Testis (tissue), 3 donors: ENCODE measurements around the gene CYP4A22. TPM values are rescaled to one million over a fixed set of nuclear protein-coding genes. Genes with fewer than 3 reads are reported as not detected.

Experiments
- DNase-seq: peaks from one replicate; pipeline ENCODE4 v3.0.0-alpha.2; 2019
- H3K27ac ChIP-seq, 2 donors: fragments of 200-600 bp; sonication (generic); one replicate each; pipeline ENCODE4 v1.5.1; 2019
- H3K27me3 ChIP-seq: fragments of 200-600 bp; sonication (generic); one replicate; pipeline ENCODE4 v1.5.1; 2019
- H3K36me3 ChIP-seq: fragments of 200-600 bp; sonication (generic); one replicate; pipeline ENCODE4 v1.5.1; 2017; ENCODE audit warnings: low read depth; ENCODE audit errors: missing control alignments
- H3K4me1 ChIP-seq: fragments of 200-600 bp; sonication (generic); one replicate; pipeline ENCODE4 v1.5.1; 2019
- H3K4me3 ChIP-seq, 2 donors: fragments of 200-600 bp; sonication (generic); one replicate each; pipeline ENCODE4 v1.5.1; 2017 to 2019
- H3K9me3 ChIP-seq: fragments of 200-600 bp; sonication (generic); one replicate; pipeline ENCODE4 v1.5.1; 2017
- POLR2A ChIP-seq: fragments of 450-650 bp; IDR thresholded peaks from one replicate; pipeline ENCODE4 v1.6.1; 2017; ENCODE audit warnings: antibody characterized with exemption, mild to moderate bottlenecking, moderate library complexity
- WGBS, 2 donors: methylation state at CpG; one replicate each; pipeline ENCODE4 v1.1.5; 2018; 5-methylcytosine and 5-hydroxymethylcytosine counted together
- intact Hi-C: fragments of 100-400 bp; cut with DNase I; formaldehyde crosslinking; loops from one replicate; pipeline ENCODE4 v1.15.1; 2023; ENCODE audit warnings: low total_unique reads
- polyA plus RNA-seq: library from polyadenylated mRNA; stranded (reverse); fragments of 350-450 nt; fragmentation: Illumina TruSeq; extraction: RNeasy Lipid Tissue Mini Kit (QIAGEN cat#74804); gene quantifications from one replicate; pipeline ENCODE4 v1.2.3, GENCODE V29; 2014; ENCODE audit warnings: low read depth, low replicate concordance; ENCODE audit not compliant: insufficient read depth
- total RNA-seq, 2 donors: library from RNA; depleted of rRNA; stranded (reverse); fragments of >200 nt; gene quantifications; one replicate each; pipeline ENCODE4 v1.2.3, GENCODE V29; 2016
- TF ChIP-seq, protein P1 (sequence below), 3 experiments: fragments of 450-650 bp in 2 of 3; fragments of 200-600 bp in 1 of 3; sonication (generic) in 1 of 3; IDR thresholded peaks; one replicate each; pipeline ENCODE4 v1.5.1; 2016 to 2019; ENCODE audit warnings: antibody characterized with exemption in 3 of 3, mild to moderate bottlenecking in 2 of 3, moderate library complexity in 1 of 3

CYP4A22 gene
- total and polyA plus RNA-seq, 3 donors from 2014 or later: 0.22 to 0.31 TPM; not detected in 1

DNA sequence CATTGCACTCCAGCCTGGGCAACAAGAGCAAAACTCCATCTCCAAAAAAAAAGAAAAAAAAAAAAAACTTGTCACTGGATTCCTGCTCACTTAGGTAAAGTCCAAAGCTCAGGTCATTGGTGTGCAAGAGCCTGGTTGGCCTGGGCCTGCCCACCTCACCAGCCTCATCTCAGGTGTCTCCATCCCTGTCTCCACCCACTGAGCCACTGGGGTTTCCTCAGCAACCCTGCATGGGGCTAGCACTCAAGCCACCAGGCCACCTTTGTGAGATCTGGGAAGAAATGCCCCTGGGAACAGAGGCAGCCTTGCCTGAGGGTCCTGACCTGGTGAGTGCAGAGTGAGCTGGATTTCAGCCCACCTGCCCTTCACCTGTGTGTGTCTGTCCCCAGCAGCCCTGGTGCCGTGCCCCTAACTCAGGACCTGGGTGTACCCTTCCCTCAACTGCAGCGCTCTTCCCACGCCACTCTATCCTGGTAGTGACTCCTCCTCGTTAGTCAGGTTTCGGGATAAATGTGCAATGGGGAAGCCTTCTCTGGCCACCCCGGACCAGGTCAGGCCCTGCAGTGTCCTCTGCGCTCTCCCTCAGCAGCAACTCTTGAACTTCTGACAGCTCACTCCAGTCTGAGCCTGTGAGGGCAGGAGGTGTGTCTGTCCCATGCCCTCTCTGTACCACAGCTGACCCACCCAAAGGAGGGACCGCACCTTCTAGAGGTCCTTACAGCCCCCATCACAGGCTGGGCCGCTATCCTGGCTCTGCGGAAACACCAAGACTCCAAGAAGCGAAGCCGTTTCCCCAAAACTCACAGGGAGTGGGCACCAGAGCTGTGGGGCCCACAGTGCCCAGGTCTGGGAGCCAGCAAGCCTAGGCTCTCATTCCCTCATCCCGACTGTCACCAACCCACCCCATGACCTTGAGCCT is 49.3 kb downstream of the CYP4A22 start:
- H3K9me3 ChIP-seq: no peaks in the 10 kb centered on the region
- H3K36me3 ChIP-seq: no peaks in the 10 kb centered on the region
- no peak for DNase-seq
- no peak overlapping the region for H3K27ac ChIP-seq
- H3K4me3 ChIP-seq: no peak overlapping the region
- no peaks in the 10 kb centered on the region for H3K27me3 ChIP-seq
- no peaks in the 10 kb centered on the region for H3K4me1 ChIP-seq
- no peak for TF ChIP-seq POLR2A
- TF ChIP-seq, protein P1, sequence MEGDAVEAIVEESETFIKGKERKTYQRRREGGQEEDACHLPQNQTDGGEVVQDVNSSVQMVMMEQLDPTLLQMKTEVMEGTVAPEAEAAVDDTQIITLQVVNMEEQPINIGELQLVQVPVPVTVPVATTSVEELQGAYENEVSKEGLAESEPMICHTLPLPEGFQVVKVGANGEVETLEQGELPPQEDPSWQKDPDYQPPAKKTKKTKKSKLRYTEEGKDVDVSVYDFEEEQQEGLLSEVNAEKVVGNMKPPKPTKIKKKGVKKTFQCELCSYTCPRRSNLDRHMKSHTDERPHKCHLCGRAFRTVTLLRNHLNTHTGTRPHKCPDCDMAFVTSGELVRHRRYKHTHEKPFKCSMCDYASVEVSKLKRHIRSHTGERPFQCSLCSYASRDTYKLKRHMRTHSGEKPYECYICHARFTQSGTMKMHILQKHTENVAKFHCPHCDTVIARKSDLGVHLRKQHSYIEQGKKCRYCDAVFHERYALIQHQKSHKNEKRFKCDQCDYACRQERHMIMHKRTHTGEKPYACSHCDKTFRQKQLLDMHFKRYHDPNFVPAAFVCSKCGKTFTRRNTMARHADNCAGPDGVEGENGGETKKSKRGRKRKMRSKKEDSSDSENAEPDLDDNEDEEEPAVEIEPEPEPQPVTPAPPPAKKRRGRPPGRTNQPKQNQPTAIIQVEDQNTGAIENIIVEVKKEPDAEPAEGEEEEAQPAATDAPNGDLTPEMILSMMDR (IDR thresholded peaks at IDR 0.05): no peak
- intact Hi-C loops: loop anchor here (10.0 kb wide), 1 partner anchor 228 kb away; the partner anchor contains the start of gene FOXE3
- WGBS, 2 donors: 93 to 95% methylated on average over 12 to 13 of the region's 13 CpGs

DNA sequence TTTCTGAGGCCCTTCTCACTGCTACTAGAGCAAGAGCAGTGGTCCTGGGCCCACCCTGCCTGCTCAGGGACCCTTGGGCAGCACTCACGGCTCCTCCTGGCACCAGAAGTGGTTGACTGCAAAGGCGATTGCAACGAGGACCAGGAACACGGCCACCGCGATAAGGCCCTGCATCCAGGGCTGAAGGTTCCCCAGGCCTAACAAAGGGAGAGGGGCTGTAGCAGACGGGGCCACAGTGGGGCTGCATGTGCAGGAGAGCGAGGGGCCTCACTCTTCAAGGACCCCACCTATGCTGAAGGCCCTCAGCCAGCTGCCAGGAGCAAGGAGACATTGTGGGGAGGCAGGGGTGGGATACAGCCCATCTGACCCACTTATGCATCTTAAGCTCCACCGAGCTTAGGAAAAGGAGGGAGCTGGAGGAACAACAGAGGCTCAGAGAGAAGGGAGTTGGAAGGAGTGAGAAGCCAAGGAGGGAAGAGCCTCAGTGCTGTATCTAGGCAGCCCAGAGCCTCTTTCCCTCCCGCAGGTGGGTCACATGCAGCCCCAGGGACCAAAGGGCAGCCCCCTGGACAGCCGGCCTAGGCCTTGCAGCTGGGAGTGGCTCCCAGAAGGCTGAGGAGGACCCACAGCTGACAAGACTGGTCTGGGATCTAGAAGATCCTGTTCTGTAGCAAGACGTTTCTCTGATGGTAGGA is 50.1 kb downstream of the CYP4A22 start:
- intact Hi-C loops: loop anchor here (10.0 kb wide), 1 partner anchor 227 kb away; the partner anchor contains the start of gene FOXE3
- H3K27ac ChIP-seq: no peak overlapping the region
- 90 to 91% methylated on average over 4 to 12 of the region's 12 CpGs for WGBS, 2 donors
- no peaks in the 10 kb centered on the region for H3K36me3 ChIP-seq
- H3K4me3 ChIP-seq: no peak overlapping the region
- no peak for TF ChIP-seq POLR2A
- TF ChIP-seq, protein P1 (IDR thresholded peaks at IDR 0.05): no peak
- no peak for DNase-seq
- no peaks in the 10 kb centered on the region for H3K9me3 ChIP-seq
- no peaks in the 10 kb centered on the region for H3K27me3 ChIP-seq
- no peaks in the 10 kb centered on the region for H3K4me1 ChIP-seq

DNA sequence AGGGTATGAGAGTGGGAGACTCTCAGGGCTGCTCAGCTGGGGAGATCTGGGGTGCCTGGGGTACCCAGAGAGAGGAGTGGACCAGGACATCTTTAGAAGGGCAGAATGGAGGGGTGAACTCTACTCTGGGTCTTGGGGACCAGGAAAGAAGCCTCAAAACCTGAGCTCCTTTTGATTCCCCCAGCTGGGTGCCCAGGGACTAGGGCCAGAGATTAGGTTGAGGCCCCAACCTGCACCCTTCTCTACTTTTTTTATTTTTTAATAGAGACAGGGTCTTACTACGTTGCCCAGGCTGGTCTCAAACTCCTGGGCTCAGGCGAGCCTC is 50.6 kb downstream of the CYP4A22 start:
- intact Hi-C loops: loop anchor here (10.0 kb wide), 1 partner anchor 227 kb away; the partner anchor contains the start of gene FOXE3
- no peak overlapping the region for H3K27ac ChIP-seq
- no peak for TF ChIP-seq POLR2A
- TF ChIP-seq, protein P1 (IDR thresholded peaks at IDR 0.05): no peak

DNA sequence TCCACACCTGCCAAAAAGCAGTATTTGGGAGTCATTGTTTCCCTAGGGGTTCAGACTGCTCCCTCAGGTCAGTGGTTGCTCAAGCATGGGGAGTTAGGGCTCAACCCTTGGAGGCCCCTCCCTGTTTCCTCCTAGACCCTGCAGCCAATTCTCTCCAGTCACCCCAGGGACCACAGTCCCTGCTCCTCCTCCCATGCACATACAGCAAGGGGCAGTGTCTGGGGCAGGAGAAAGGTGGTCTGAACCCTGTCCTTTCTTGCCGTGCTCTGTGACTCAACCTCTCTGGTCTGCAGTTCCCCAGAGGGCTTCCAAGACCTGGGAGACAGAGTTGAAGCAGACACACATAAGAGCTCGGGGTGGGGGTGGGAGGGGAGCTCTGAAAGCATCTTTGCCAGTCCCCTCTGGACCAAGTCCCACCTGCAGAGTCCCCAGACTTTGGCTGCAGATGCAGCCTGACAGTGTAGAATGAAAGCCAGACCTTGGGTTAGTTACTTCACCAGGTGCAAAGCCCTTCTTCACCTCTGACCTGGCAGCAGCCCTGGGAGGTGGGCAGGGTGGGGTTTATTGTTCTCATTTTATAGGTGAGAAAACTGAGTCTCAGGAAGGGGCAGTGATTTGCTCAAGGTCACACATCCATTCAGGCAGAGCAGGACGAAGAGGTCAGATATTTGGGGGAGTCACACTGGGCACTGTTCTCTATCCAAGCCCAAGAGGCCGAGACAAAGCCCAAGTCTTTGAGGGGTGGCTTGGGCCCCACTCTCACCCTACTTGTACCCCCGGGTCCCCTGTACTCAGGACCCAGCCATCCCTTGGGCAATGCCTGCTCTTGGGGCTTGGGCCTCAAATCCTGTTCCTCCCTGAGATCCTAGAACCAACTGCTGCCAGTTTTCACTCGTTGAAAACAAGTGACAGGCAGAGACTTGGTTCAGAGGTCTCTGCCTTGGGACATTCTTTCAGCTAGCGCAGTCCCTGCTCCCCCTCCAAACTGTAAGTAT is 51.8 kb downstream of the CYP4A22 start:
- no peak for DNase-seq
- no peak for TF ChIP-seq POLR2A
- TF ChIP-seq, protein P1 (IDR thresholded peaks at IDR 0.05): no peak
- no peaks in the 10 kb centered on the region for H3K36me3 ChIP-seq
- 81 to 91% methylated on average over 6 to 7 of the region's 7 CpGs for WGBS, 2 donors
- intact Hi-C loops: loop anchor here (10.0 kb wide), 1 partner anchor 226 kb away; the partner anchor contains the start of gene FOXE3
- H3K9me3 ChIP-seq: no peaks in the 10 kb centered on the region
- H3K27ac ChIP-seq: no peak overlapping the region
- H3K27me3 ChIP-seq: no peaks in the 10 kb centered on the region
- no peaks in the 10 kb centered on the region for H3K4me1 ChIP-seq
- H3K4me3 ChIP-seq: no peak overlapping the region

More for the DNA sequence above, 50.6 kb downstream of the CYP4A22 start:
- WGBS, 2 donors: 85 to 94% methylated on average over 2 of the region's 2 CpGs
- no peaks in the 10 kb centered on the region for H3K36me3 ChIP-seq
- no peak for DNase-seq
- H3K4me3 ChIP-seq: no peak overlapping the region
- no peaks in the 10 kb centered on the region for H3K9me3 ChIP-seq
- H3K27me3 ChIP-seq: no peaks in the 10 kb centered on the region
- H3K4me1 ChIP-seq: no peaks in the 10 kb centered on the region
